HEK293 (cell line): ENCODE results near the gene GOLGA3.
"Not testable (repeated sequence)": the region's sequence is repeated elsewhere in the genome, so short reads cannot be mapped to it uniquely, and the experiment has no call there.

Experiments
- CTCF ChIP-seq: fragments of 450-650 bp; formaldehyde crosslinking; IDR thresholded peaks from 2 replicates; pipeline ENCODE4 v1.5.1; 2016; ENCODE audit warnings: missing biosample characterization, missing genetic modification characterization
- PRDM4 ChIP-seq: fragments of 450-650 bp; formaldehyde crosslinking; IDR thresholded peaks from 2 replicates; pipeline ENCODE4 v1.5.1; 2017; ENCODE audit warnings: missing biosample characterization, missing genetic modification characterization
- ZBTB49 ChIP-seq: fragments of 450-650 bp; formaldehyde crosslinking; IDR thresholded peaks from 2 replicates; pipeline ENCODE4 v1.5.1; 2016; ENCODE audit warnings: missing biosample characterization, missing genetic modification characterization, low read depth
- ZBTB7A ChIP-seq: fragments of 450-650 bp; formaldehyde crosslinking; IDR thresholded peaks from 2 replicates; pipeline ENCODE4 v1.5.1; 2016; ENCODE audit warnings: low read depth, missing biosample characterization, missing genetic modification characterization
- ZNF571 ChIP-seq: fragments of 450-650 bp; formaldehyde crosslinking; IDR thresholded peaks from 2 replicates; pipeline ENCODE4 v1.5.0; 2017; ENCODE audit warnings: missing biosample characterization, missing genetic modification characterization
- ZNF785 ChIP-seq: fragments of 450-650 bp; formaldehyde crosslinking; IDR thresholded peaks from 2 replicates; pipeline ENCODE4 v1.5.1; 2016; ENCODE audit warnings: missing biosample characterization, missing genetic modification characterization

- TF ChIP-seq ZNF571 (tag by site-specific recombination); CTCF (tag by site-specific recombination); ZBTB7A; ZBTB49 (tag by site-specific recombination); PRDM4; ZNF785 (tag by site-specific recombination): not testable (repeated sequence)
Observed at GRCh38 chr12:132776230-132776625, 52.4 kb downstream of the GOLGA3 start.
